HUES6 (cell line): Measurements from ENCODE around the gene RBFOX1.

Source experiments
- H3K27ac ChIP-seq: 2 replicates; pipeline ENCODE4 v1.7.0; 2013; ENCODE audit warnings: low read depth, mild to moderate bottlenecking, low read length, inconsistent platforms
- H3K27me3 ChIP-seq: 2 replicates; pipeline ENCODE4 v1.6.1; 2013; ENCODE audit warnings: low read length; ENCODE audit not compliant: control insufficient read depth, insufficient read depth
- H3K36me3 ChIP-seq: 2 replicates; pipeline ENCODE4 v1.6.1; 2013; ENCODE audit warnings: low read length; ENCODE audit not compliant: control insufficient read depth, insufficient read depth
- H3K4me1 ChIP-seq: 2 replicates; pipeline ENCODE4 v1.6.1; 2013; ENCODE audit warnings: low read length; ENCODE audit not compliant: control insufficient read depth, insufficient read depth
- H3K4me3 ChIP-seq: 2 replicates; pipeline ENCODE4 v1.5.1; 2013; ENCODE audit warnings: low read depth, low read length
- H3K9ac ChIP-seq: one replicate; pipeline ENCODE4 v1.6.1; 2013; ENCODE audit warnings: mild to moderate bottlenecking, low read length
- H3K9me3 ChIP-seq: 2 replicates; pipeline ENCODE4 v1.6.1; 2013; ENCODE audit warnings: low read depth, low read length; ENCODE audit not compliant: control insufficient read depth, insufficient read depth

Gene RBFOX1

DNA sequence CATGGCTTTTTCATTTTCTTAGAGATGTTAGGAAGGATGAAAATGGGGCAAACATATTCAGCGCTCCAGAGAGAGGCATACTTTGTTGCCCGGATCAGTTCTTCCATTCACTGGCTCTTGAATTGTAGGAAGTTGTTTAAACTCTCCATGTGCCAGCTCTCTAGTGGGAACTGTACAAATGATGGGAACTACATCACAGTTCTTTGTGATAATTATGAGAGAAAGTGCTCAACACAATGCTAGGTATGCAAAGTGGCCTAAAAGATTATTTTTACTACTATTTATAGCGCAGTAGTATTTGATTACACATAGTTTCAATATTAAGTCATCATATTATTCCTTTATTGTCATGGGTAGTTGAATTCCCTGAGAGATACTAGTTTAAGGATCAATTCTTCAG is 268.5 kb downstream of the RBFOX1 start:
- peaks cover 12% of the 10 kb centered on the region for H3K4me1 ChIP-seq
- H3K9ac ChIP-seq: no peak overlapping the region
- H3K4me3 ChIP-seq: no peak overlapping the region
- H3K27me3 ChIP-seq: no peaks in the 10 kb centered on the region
- H3K27ac ChIP-seq: no peak overlapping the region
- H3K36me3 ChIP-seq: no peaks in the 10 kb centered on the region
- no peaks in the 10 kb centered on the region for H3K9me3 ChIP-seq

- Histone ChIP-seq H3K9ac (no peak overlapping the region), H3K4me1 (peaks cover 9% of the 10 kb centered on the region), H3K4me3 (no peak overlapping the region), H3K27ac (no peak overlapping the region), H3K27me3 (no peaks in the 10 kb centered on the region), H3K36me3 (no peaks in the 10 kb centered on the region), H3K9me3 (no peaks in the 10 kb centered on the region)
These were observed 269.8 kb downstream of the RBFOX1 start for GRCh38 chr16:7602291-7602950.

DNA sequence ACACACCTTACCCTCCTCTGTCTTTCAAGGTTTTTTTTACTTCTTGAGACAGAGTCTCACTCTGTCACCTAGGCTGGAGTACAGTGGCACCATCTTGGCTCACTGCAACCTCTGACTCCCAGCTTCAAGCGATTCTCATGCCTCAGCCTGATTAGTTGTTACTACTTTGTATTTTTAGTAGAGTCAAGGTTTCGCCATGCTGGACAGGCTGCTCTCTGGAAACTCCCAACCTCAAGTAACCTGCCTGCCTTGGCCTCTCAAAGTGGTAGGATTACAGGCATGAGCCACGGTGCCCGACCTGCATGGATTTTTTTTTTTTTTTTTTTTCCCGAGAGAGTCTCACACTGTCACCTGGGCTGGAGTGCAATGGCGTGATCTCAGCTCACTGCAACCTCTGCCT is 273.2 kb downstream of the RBFOX1 start:
- Histone ChIP-seq H3K4me3 (no peak overlapping the region), H3K27ac (no peak overlapping the region), H3K9me3 (no peaks in the 10 kb centered on the region), H3K4me1 (peaks cover 7% of the 10 kb centered on the region), H3K9ac (no peak overlapping the region), H3K36me3 (no peaks in the 10 kb centered on the region), H3K27me3 (no peaks in the 10 kb centered on the region)

- Histone ChIP-seq H3K9me3 (peaks cover 10% of the 10 kb centered on the region; the same call in 1 of the 2 replicates), H3K9ac (no peak overlapping the region), H3K27me3 (no peaks in the 10 kb centered on the region), H3K27ac (no peak overlapping the region), H3K36me3 (no peaks in the 10 kb centered on the region), H3K4me3 (no peak overlapping the region), H3K4me1 (no peaks in the 10 kb centered on the region)
These were observed 280.0 kb downstream of the RBFOX1 start for GRCh38 chr16:7612671-7613070.

- Histone ChIP-seq H3K4me3 (no peak overlapping the region), H3K36me3 (no peaks in the 10 kb centered on the region), H3K4me1 (no peaks in the 10 kb centered on the region), H3K9ac (no peak overlapping the region), H3K27me3 (no peaks in the 10 kb centered on the region), H3K9me3 (peaks cover 10% of the 10 kb centered on the region; the same call in 1 of the 2 replicates), H3K27ac (no peak overlapping the region)
These were observed 280.9 kb downstream of the RBFOX1 start for GRCh38 chr16:7613518-7613917.

DNA sequence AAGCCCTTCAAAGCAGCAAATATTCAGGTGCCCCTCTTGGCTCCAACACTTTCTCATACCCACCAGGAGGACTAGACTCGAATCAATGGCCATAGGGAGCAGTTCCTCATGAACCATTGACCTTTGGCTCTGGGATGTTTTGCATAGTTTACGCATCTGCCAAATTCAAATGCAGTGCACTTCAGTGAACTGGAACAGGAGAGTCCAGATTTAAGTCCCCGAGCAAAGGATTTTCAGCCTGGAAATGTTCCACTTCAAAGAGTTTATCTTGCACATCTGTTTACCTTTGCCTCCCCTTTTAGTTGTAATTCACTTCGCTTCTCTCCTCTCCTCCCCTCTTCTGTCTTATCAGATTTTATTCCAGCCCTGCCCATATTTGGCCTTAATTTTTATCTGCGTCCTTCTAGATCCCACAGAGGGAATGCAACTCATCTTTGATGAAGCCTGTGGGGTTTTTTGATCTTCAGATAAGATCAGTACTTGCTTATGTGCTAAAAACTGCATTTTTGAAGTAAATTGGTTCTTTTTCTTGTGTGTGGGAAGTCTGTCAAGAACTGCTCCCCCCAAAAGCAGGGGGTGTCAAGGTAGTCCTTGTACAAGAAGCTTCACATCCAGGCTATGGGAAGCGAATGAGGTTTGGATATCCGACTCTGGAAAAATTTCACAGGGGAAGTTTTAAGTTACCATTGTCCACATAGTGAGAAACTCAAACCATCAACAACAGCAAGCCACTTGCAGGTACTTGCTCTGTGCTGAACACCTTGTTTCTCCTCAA is 281.6 kb downstream of the RBFOX1 start:
- Histone ChIP-seq H3K4me1 (no peaks in the 10 kb centered on the region), H3K27ac (no peak overlapping the region), H3K27me3 (no peaks in the 10 kb centered on the region), H3K9ac (no peak overlapping the region), H3K36me3 (no peaks in the 10 kb centered on the region), H3K4me3 (no peak overlapping the region), H3K9me3 (peaks cover 10% of the 10 kb centered on the region; the same call in 1 of the 2 replicates)

DNA sequence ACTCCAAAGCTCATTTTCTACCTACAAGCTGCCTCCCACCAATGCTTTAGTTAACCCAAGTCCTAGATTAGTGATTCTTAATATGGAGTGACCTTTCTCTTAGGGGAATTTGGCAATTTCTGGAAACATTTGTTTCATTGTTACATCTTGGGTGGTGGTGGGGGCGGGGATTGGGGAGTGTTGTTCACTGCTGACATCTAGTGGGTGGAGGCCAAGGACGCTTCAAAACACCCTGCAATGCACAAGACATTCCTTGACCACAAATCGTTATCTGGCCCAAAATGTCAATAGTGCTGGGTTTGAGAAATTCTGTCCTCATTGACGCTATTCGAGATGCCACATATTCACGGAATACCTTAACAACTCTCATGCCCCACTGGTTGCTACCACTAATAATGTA is 282.9 kb downstream of the RBFOX1 start:
- no peaks in the 10 kb centered on the region for H3K4me1 ChIP-seq
- H3K4me3 ChIP-seq: no peak overlapping the region
- H3K9me3 ChIP-seq: peaks cover 10% of the 10 kb centered on the region; the same call in 1 of the 2 replicates
- no peaks in the 10 kb centered on the region for H3K27me3 ChIP-seq
- no peaks in the 10 kb centered on the region for H3K36me3 ChIP-seq
- no peak overlapping the region for H3K27ac ChIP-seq
- H3K9ac ChIP-seq: no peak overlapping the region

DNA sequence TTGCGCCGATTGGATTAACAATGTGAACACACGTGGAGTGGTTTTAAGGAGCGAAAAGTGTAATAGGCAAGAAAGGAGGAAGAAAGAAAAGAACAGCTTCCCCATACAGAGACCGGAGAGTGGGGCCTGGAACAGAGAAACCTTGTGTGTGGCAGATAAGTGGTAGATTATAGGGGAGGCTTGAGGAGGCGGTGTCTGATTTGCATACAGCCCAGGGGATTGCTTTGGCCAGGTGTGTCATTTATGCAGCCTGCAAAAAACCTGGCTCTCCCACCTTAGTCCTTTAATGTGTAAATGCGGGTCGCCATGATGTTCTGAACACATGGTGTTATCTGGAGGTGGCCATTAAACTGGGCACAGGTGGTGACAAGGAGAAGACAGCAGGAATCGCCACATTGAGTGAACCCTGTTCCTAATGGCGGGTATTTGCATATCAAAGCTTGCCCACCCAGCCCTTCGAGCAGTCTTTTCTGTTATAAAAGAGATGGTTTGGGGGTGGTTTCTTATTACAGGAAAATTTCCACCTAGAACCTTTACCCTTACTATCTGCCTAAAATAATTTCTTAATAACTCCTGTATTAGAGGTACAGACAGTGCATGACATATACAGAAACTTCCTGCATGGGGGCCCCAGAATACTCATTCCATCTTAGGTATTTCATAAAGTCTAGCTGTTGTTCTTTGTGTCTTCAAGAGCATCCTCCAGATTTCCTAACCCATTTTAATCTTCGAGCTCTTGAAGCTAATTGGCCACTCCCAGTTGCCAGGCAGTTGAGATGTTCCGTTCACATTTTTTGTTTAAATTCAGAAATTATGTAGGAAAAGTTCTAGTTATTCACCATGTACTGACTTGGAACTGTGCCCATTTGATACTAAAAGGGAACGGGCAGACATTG is 292.5 kb downstream of the RBFOX1 start:
- H3K4me3 ChIP-seq: no peak overlapping the region
- no peak overlapping the region for H3K27ac ChIP-seq
- H3K4me1 ChIP-seq: peaks cover 13% of the 10 kb centered on the region
- no peaks in the 10 kb centered on the region for H3K36me3 ChIP-seq
- no peaks in the 10 kb centered on the region for H3K9me3 ChIP-seq
- H3K27me3 ChIP-seq: no peaks in the 10 kb centered on the region
- no peak overlapping the region for H3K9ac ChIP-seq

GRCh38 chr16:7628981-7629380 is 296.3 kb downstream of the RBFOX1 start:
- no peak overlapping the region for H3K27ac ChIP-seq
- no peak overlapping the region for H3K9ac ChIP-seq
- peaks cover 28% of the 10 kb centered on the region for H3K4me1 ChIP-seq
- H3K27me3 ChIP-seq: no peaks in the 10 kb centered on the region
- H3K9me3 ChIP-seq: no peaks in the 10 kb centered on the region
- H3K4me3 ChIP-seq: no peak overlapping the region
- H3K36me3 ChIP-seq: no peaks in the 10 kb centered on the region

GRCh38 chr16:7629571-7629970 is 296.9 kb downstream of the RBFOX1 start:
- H3K27me3 ChIP-seq: no peaks in the 10 kb centered on the region
- no peaks in the 10 kb centered on the region for H3K9me3 ChIP-seq
- H3K9ac ChIP-seq: no peak overlapping the region
- H3K4me3 ChIP-seq: no peak overlapping the region
- H3K27ac ChIP-seq: no peak overlapping the region
- H3K4me1 ChIP-seq: peaks cover 32% of the 10 kb centered on the region
- H3K36me3 ChIP-seq: no peaks in the 10 kb centered on the region
